Coronary artery (tissue), 2 donors: ENCODE results near the gene FXYD2.
A peak's percentile ranks its signal among the peaks of the same experiment; 100 is the strongest.
"Not testable (repeated sequence)": the region's sequence is repeated elsewhere in the genome, so short reads cannot be mapped to it uniquely, and the experiment has no call there.

Source experiments
- DNase-seq: peaks from one replicate; pipeline ENCODE4 v3.0.0-alpha.2; 2017; ENCODE audit warnings: low spot score
- H3K27ac ChIP-seq, 2 donors: fragments of 200-600 bp; sonication (generic); one replicate each; pipeline ENCODE4 v1.5.1; 2016 to 2019
- H3K4me3 ChIP-seq: fragments of 200-600 bp; sonication (generic); 2 replicates; pipeline ENCODE4 v1.5.1; 2016; ENCODE audit warnings: mild to moderate bottlenecking, moderate library complexity
- CTCF ChIP-seq: fragments of 200-600 bp; sonication (generic); IDR thresholded peaks from one replicate; pipeline ENCODE4 v1.5.1; 2019; ENCODE audit warnings: antibody characterized with exemption

Gene FXYD2

GRCh38 chr11:117870103-117870952 lies 45.8 kb upstream of the FXYD2 start:
- Histone ChIP-seq H3K27ac (no peak overlapping the region), H3K4me3 (no peak overlapping the region)
- DNase-seq, result no peak
- TF ChIP-seq CTCF, result no peak

DNA sequence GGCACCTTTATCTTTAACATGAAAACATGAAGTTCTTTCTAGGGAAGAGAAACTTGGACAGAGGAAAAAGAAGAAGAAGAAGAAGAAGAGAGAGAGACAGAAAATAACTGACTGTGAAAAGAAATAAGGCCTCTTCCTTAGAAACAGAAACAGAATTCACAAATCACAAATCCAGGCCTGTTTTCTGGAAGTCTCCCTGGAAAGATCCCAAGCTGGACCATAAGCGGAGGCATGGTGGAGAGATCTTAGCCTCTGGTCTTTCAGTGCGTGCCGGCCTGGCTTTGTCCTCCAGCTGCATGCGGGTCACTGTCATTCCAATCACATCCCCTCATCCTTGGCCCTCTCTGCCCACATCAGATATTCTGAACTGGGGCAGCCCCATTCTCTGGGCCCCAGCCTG lies 45.1 kb upstream of the FXYD2 start:
- no peak for DNase-seq
- Histone ChIP-seq H3K4me3 (no peak overlapping the region), H3K27ac (no peak overlapping the region)
- TF ChIP-seq CTCF, result no peak

- Histone ChIP-seq H3K4me3 (no peak overlapping the region), H3K27ac (no peak overlapping the region)
- DNase-seq, result no peak
- no peak for TF ChIP-seq CTCF
These were observed 44.4 kb upstream of the FXYD2 start for GRCh38 chr11:117868815-117869561.

DNA sequence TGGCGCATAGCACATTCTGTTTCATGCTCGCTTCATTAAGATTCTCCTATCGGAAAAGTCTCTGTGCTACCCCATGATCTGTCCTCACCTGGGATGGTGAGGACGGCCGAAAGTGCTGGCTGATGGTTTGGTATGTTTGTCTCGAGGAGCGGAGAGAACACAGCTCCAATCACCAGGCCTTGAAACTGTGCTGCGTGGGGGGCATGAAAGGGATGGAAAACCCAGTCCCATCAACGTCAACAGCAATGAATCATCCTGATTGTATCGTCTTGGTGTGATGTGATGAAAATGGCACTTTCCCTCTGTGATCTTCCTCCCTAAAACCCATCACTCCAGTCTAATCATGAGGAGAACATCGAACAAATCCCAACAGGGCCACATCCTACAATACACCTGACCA lies 43.5 kb upstream of the FXYD2 start:
- no peak overlapping the region for H3K4me3 ChIP-seq
- TF ChIP-seq CTCF, result no peak
- DNase-seq, result no peak
- no peak overlapping the region for H3K27ac ChIP-seq

DNA sequence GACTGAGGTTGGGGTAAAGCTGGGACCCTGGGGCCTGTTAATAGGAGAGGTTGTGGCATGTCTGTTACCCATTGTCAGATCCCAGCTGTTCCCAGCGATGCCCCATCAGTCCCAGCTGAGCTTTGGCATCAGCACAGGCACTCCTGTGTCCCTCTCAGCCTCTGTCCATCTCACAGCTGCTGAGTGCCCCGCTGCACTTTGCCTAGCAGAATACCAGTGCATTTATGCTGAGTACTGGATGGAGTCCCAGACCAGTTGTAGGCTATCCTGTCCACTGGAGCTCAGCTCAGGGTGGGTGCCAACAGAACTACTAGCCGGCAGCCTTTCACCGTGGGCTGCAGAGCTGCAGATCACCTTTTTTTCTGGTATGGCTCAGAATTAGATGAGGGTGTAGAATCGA lies 42.0 kb upstream of the FXYD2 start:
- TF ChIP-seq CTCF, result no peak
- Histone ChIP-seq H3K27ac (no peak overlapping the region), H3K4me3 (no peak overlapping the region)
- peak; percentile 64 for DNase-seq

GRCh38 chr11:117865546-117865945 lies 41.0 kb upstream of the FXYD2 start:
- not testable (repeated sequence) for H3K4me3 ChIP-seq, H3K27ac ChIP-seq
- peak; percentile 29 for DNase-seq

DNA sequence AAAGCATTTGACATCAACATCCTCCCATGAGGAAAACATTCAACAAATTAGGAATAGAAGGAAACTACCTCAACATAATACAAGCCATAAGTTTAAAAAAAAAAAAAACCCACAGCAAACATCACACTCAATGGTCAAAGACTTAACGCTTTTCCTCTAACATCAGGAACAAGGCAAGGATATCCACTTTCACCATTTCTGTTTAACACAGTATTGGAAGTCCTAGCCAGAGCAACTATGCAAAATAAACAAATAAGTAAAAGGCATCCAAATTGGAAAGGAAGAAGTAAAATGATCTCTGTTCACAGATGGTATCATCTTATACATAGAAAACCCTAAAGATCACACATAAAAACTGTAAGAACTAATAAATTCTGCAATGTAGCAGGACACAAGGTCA lies 38.8 kb upstream of the FXYD2 start:
- TF ChIP-seq CTCF, result no peak
- Histone ChIP-seq H3K4me3 (no peak overlapping the region), H3K27ac (no peak overlapping the region)
- no peak for DNase-seq
